Activated CD4-positive, alpha-beta T cell treated with anti-CD3 and anti-CD28 coated beads, Interleukin-2, amount 50 U/mL, for 4 hours (primary cell): Measurements from ENCODE around the gene RARRES1.
A peak's percentile ranks its signal among the peaks of the same experiment; 100 is the strongest.
"Not testable (repeated sequence)": the region's sequence is repeated elsewhere in the genome, so short reads cannot be mapped to it uniquely, and the experiment has no call there.

Experiments
- DNase-seq, 2 experiments: peaks; one replicate each; pipeline ENCODE4 v3.0.0-alpha.2; 2020

Gene RARRES1

DNA sequence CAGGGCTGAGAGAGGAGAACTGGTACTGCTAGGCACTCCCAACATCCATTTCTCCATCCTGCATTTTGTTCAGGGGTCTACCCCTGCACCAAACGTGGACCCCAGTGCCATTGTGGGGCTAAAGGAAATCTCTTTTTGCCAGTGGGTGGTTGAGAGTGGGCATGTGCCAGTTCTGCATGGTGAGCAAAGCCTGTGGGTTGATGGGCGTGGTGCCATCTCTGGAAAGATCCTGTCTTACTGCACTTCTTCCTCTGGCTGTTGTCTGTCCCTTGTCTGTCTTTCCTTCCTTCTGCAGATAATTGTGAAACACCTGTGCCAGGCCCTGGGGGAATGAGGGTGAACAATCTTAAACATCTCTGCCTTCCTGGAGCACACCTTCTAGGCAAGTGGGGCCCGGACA is 1.4 kb upstream of the RARRES1 start:
- DNase-seq: no peak

DNA sequence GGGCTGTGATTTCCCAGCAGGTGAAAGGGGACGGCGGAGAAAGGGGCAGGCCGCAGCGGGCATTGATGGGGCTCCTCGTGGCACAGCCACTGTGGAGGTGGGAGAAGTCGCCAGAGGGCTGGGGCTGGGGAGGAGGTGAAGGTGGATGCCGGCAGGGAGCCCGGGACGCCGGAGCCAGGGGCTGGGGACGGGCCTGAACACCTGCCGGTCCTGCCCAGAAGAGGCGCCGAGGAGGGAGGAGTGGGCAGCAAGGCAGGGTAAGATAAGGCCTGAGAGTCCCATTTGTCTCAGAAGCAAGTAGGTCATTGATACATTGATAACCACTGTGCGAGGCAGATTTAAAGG is 571 bp upstream of the RARRES1 start:
- no peak for DNase-seq

DNA sequence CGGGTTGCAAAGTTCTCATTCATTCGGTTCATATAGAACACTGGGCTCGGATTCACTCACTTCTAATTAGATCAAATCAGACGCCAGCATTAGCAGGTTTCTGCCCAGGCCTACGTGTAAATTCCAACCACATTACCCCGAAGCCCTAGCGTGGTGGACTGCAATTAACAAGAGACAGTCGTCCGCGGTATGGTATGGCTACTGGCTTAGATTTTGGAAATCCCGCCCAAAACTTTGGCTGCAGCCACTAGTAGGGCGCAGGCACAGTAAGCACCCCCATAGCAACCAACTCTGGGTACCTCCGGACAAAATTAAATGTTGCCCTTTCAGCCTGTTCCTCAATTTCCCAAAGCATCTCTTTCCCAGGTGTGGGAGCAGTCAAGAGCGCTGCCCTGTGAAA is 771 bp downstream of the RARRES1 start:
- no peak for DNase-seq

DNA sequence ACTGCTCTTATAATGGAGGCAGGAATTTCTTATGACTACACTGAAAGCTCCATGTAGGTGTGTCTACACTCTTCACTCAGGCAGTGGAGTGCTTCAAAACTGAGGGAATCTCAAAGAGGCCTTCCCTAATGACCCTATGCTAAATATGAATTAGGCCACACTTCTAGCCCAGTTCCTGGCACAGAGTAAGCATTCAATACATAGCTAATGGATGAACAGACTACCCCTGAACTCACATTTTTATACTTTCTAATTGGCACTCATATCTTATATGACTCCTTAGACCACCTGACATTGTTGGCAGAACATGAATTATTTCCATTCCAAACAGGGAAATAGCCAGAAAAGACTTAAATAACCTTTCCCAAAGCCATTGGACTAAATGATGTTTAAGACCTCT is 3.4 kb downstream of the RARRES1 start:
- no peak for DNase-seq

DNA sequence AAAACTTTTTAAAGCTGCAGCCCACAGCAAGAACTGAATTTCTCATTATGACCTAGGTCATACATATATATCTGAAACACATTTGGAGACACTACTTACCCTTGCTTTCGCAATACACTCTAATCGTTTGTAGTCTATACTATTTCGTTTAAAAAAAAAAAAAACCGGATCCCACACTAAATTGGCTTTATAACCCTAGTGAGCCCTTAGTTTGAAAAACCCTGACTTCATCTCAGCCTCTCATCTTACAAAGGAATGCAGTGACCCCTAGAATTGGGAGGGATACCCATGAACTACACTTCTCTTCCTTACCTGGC is 4.2 kb downstream of the RARRES1 start:
- no peak for DNase-seq

DNA sequence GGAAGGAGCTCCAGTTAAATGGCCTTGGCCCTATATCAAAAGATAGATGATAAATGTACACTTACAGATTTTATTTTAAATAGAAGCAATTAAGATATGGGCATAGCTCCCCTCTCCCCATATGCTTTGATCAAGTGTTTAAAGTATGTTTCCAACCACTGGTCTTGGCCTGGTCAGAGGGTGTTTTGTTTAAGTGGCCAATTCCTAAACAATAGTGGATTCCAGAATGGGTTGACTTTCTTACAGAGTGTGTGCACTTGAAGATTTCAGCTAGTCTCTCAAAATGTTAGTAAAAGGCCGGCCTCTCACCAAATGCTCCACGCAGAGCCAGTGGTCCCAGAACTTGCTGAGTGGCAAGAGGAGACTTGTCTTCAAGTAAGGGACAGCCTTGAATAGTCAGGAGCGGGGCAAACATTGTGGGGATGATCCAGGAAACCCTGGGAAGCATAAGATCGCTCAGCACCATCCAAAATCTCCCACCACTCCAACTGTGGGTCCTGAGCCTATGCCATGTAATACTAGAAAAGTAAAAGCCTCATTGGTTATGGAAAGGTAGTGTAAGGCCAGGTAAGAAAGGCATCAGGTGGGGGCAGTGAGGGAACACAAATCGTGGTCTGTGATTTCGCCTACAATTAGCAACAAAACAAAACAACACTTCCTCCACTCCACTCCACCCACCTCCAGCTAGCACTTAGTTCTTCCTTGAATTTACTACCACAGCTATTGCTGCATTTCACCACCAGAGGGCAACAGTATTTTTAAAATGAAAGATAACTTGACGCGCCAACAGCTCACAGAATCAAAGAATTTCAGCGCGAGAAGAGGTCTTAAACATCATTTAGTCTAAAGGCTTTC is 4.8 kb downstream of the RARRES1 start:
- DNase-seq: peak; percentile 21 to 35

DNA sequence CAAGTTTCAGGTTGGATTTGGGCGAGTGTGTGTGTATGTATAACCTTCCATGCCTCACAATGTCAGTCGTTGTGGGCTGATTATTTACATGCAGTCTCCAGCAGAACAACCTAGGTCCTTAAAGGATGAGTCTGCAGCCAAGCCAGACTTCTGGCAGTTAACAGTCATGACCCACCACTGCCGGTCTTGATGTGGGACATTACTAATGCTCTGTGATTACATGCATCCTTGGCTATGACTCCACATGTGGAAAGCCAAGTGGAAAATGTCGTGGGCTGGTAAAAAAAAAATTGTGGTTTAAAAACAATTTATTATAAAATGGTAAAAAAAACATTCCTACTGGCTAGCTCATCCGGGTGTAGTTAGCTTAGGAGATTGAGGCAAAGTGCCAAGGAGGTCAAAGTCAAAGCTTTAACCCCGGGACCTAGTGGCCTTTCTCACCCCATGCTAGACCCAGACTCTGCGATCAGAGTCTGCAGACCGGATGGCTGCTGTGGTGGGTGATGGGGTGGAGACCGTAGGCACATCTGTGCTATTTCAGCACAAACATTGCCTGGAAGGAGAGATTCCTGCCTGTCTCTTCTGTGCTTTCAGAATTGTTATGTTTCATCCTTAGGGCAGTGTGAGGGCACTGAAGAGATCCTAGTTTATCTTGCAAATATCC is 6.8 kb downstream of the RARRES1 start:
- no peak for DNase-seq

DNA sequence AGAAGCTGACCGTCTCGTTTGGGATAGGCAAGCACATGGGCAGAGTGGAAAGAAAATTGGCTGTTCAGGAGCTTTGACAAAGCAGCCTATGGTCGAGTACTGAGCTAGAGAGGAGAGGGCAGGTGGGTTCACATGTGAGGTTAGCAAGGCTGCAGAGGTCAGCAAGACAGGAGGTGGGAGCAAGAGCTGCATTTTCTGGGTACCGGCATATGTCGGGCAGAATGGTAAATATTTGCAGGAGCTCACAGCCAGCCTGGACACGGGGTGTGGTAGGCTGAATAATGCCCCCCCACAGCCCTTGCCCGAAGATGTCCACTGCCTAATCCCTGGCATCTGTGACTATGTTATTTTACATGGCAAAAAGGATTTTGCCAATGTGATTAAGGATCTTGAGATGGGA is 8.3 kb downstream of the RARRES1 start:
- DNase-seq: no peak

DNA sequence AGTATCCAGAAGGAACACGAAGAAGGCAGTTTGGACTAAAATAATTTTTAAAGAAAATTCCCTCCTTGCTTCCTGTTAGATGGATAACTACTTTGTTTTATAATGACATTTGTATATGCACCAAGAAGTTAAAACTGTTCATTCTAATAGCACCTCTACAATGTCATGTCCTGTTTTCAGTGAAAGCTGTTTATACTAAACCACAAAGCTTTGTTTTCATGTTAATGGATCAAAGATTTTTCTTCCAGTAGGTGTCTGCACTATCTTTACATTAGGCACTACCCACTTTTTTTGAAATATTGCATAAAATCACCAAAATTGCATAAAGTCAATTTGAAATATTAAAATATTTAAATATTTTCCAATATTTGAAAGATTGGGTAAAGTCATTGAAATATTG is 10.1 kb downstream of the RARRES1 start:
- DNase-seq: no peak

DNA sequence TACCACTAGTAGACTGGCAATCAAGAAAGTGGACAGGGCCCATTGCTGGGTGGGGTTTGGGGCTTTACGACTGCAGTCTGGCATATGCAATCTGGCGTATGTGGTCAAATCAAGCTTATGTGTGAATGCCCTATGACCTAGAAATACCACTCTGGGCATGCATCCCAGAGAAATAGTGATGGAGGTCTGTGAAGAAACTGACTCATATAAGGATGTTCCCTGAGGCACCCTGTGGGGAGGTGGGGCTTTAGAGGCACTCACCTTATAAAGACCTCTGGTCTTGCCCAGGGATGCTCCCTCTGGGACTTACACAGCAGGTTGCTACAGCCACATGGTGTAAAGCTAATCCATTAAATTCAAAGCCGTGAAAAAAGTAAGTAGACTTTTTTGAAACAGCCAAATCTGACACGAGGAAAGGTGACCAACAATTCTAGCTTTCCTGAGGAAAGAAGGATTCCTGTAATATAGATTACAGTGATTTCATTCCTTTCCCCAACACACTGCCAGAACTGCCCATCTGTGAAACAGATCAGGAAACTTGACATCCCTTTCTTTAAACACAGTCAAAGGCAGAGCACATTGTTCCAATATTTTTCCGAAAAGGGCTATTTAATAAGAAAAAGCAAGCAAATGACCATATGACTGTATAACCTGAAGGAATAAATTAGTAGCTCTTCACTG is 13.6 kb downstream of the RARRES1 start:
- DNase-seq: no peak

DNA sequence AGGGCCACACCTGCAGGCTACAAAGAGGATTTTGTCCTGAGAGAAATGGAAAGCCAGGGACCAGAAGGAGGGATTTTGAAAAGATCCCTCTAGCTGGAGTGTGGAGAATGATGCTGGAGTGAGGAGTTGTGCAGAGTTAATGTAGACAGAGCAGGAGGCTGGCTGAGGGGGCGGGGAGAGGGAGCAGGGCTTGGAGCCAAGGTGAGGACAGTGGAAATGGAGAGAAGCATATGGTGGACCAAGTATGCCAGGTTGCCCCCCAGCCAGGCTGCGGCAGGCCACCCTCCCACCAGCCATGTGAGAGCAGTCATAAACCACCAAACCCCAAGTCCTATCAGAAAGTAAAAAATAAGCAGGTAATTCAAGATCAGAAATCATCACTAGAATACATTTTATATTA is 14.7 kb downstream of the RARRES1 start:
- DNase-seq: no peak

DNA sequence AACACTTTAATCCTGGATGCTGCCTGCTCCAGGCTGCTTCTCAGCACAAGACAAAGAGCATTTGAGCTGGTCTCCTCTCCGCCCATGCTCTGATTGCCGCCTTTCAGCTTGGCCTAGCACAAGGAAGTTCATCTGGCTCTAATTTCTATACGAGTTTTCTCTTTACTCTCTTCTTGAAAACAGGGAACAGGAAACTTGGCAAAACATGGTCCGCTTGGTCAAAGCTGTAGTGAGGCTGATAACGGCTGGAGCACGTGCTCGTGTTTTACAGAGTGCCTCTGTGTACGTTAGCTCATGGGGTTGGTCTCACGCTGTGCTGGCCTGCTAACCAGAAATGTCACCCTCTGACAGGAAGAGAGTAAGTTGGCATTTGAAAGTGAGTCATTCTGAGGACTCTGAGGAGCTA is 19.2 kb downstream of the RARRES1 start:
- no peak for DNase-seq

DNA sequence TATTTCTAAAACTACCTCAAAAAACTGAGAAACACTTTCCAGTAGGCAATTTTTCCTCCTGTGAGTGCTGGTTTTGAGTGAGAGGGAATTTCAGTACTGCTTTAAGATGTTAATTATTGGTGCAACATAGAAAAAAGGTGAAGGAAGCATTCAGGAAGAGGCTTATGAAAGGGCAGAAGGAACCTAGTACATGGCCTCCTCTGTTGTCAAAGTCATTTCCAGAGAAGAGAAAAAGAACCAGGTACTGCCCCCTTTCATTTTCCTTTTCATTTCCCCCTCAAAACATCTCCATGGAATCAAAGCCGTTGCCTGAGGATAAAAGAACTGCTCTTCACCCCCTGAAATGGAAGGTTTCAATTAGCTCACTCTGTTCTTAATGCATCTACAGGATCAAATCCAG is 19.8 kb downstream of the RARRES1 start:
- no peak for DNase-seq

DNA sequence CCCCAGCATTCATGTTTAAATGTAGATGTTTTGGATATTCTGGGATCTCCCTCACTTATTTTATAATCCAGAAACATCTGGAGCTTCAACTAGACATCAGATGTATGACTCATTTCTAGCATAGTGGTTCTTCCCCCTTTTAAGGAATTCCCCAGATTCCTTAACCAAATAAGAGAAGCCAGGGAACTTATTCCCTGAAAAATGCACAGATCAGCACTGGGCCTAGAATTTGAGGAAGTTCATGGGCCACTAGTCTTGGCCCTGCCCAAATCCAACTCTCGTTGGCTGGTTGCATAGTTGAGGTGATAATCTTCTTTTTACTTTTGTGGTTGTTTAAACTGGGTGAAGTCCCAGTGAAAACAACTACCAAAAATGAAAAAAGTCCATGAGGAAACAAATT is 20.4 kb downstream of the RARRES1 start:
- DNase-seq: no peak

DNA sequence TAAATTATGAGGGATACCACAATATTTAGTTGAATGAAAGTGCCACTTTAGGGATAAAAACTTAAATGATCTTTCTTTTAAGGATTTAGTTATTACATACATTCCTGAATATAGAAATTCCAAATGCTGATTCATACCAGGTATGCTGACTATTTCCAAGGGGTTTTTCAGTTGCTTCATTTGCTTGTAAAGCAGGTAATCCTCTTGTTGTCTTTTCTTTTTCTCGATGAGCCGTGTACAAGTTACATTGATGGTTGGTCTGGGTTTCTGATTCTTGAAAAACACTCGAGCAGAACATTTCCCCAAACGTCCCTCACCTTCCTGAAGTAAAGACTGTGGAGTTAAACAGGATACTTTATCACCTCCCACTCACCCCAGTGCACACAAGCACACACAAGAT is 21.7 kb downstream of the RARRES1 start:
- DNase-seq: no peak

DNA sequence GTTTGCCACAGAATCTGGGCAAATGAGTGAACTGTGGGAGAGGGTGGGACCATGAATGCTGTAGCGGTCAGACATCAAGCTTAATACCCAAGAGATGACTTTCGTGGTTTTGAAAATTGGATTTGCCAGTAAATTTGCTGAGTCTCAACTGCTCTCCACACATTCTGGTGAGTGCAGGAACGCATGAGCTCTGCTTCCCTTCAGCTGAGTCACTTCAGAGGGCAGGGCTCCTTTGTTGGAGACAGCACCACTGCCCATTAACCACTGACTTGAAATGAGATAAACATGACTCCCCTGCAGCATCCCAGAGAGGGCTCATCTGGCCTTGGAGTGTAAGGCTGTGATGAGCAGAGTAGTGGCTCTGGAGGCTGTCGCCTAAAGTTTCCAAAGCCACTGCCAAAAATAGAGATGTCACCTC is 22.6 kb downstream of the RARRES1 start:
- DNase-seq: no peak

DNA sequence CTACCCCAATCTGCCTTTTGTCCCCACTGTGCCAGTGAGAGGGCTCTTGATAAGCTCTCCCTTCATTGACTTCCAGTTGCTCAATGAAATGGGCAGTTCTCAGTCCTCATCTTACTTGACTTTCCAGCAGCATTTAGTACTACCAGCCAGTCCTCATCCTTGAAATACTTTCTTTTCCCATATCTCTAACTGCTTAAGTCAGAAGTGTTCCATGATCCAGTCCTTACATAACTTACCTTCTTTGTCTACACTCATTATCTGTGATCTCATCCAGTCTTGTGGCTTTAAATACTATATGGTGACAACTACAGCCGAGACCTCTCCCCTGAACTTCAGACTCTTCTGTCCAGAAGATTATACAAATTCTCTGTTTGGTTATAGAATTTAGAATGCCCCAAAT is 28.7 kb downstream of the RARRES1 start:
- DNase-seq: no peak

DNA sequence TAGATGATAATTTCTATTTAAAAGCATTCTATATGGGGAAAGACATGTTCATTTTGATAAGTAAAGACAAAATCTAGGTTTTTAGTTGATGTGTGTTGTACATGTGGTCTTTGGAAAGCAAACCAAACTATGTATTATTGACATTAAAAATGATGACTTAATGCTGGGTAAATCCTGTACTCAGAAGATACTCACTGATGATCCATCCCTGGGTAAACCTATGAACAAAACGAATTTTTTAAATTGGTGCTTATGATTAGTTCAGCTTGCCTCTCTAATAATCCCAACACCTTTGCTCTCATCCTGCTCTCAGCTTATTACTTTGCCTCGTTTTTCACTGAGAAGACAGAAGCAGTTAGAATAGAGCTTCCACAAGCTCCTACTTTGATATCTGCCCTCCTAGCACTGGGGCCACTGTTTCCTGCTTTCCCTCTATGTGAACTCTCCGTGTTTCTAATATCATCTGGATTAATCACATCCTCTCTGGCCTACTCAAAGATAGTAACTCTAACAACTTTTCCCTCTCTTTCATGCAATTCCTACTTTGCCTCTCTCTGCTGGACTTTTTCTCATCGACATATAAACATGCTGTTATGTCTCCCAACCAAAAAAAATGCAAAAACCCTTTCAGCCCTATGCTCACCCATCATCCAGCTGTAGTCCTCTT is 29.3 kb downstream of the RARRES1 start:
- no peak for DNase-seq

DNA sequence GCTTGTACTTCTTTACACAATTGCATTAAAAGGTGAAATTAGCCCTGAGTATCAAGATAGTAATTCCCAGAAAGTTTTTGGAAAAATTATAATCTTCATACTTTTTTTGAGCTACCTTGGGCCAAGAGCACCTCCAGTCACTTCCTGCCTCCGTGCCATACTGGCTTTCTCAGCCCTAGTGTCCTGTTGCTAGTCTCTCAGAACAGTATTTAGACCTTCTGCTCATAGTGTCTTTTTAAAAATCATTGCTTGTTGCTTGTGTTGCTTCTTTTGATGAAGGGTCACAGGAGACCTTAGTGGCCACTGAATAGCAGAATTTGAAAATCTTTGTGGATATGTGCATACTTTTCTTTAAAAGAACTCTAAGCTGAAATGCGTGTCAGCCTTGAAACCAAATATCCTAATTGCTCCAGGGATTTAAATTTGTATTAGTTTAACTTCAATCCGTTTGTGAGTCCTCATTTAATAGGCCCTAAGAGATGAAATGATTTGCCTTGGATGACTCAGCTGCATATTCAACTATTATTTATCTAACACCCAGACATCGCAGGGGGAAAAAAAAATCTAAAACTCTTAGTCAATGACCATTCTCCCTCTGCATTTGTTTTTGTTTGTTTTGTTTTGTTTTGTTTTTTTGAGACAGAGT is 30.7 kb downstream of the RARRES1 start:
- no peak for DNase-seq

DNA sequence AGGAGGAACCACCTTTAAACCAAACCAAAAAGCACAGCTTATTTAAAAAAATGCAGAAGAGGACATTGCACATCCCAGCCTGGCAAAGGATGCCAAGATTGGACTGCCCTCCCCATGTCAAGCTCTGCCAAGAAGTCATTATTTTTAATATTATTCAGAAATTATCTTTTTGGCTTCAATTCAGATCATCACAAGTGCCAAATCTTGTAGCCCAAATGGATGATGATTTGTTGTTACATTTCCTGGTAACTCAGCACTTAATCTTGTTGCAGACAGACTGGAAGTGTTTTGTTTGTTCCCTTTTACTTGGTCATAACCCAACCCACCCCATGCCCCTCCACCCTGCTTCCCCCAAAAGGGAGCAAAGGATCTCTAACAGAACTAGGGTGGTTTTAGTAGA is 31.7 kb downstream of the RARRES1 start:
- DNase-seq: no peak

DNA sequence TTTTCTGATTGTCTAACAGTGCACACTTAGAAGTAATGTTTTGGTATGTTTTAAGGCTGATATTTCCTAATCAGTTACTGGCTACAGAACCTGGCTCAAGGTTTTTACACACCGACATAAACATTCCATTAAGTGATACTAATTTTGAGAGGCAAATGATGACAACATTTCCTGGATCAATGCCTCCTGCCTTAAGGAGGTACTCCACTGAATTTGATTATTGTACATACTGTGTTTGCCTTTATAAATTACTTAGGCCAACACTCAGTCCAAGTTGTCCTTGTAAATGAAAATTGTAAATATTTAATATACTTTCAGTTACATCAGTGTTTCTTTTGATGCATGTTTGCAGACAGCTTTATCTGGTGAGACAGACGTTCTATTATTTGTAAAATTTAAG is 35.6 kb downstream of the RARRES1 start:
- DNase-seq: no peak

DNA sequence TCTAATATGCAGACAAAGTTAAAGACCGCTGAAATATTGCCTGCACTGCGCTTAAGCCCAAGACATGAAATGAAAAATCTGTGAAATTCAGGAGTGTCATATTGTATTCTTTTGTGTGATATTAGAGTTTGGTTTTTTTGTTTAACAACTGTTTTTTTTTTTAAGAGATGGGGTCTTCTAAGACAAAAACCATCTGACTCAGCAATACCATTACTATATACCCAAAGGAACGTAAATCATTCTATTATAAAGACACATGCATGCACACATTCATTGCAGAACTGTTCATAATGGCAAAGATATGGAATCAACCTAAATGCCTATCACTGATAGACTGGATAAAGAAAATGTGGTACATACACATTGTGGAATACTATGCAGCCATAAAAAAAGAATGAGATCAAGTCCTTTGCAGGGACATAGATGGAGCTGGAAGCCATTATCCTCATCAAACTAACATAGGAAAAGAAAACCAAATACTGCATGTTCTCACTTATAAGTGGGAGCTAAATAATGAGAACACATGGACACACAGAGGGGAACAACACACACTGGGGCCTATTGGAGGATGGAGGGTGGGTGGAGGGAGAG is 38.3 kb downstream of the RARRES1 start:
- not testable (repeated sequence) for DNase-seq

DNA sequence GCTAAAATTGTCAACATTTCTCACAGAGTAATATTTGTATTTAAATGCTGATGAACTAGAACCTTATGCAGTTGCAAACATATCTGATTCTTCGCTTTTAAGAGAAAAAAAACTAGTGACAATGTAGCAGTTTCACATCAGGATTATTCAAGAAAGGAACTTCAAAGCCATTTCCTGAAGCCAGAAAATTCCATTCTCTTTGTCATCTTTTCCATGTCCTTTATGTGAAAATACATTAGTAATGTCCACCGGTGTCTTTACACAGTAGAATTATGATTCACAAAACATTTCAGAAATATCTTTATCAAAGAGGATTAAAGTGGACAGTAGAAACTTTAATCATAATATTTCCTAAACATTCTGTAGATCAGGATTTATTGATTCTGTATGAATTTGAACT is 47.1 kb downstream of the RARRES1 start:
- no peak for DNase-seq
